HFF-Myc (cell line): ENCODE data around the gene KIN.

ENCODE experiments used
- DNase-seq: peaks from one replicate; pipeline ENCODE4 v3.0.0-alpha.2; 2011; ENCODE audit warnings: low read depth; ENCODE audit errors: extremely low read depth
- H3K4me3 ChIP-seq: replicated peaks from 2 replicates; pipeline ENCODE4 v1.5.1; 2011; ENCODE audit warnings: low read depth, mild to moderate bottlenecking, control low read depth, low read length
- TF ChIP-seq, protein P1 (sequence below): IDR thresholded peaks from 2 replicates; pipeline ENCODE4 v1.5.1; 2012; ENCODE audit warnings: mild to moderate bottlenecking, low read depth, low read length, control low read depth; ENCODE audit errors: missing control alignments

Gene KIN

DNA sequence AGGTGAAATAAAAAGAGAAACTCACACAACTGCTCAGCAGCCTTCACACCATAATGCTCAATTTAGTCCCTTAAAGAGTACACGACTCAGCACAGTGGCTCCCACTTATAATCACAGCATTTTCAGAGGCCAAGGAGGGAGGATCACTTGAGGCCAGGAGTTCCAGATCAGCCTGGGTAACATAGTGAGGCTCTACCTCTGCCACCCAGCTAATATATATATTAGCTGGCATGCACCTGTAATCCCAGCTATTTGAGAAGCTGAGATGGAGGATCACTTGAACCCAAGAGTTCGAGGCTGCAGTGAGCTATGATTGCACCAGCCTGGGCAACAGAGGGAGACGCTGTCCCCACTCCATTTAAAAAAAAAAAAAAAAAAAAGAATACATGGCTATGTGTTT lies 82.5 kb downstream of the KIN start:
- no peak for DNase-seq
- no peak overlapping the region for H3K4me3 ChIP-seq
- TF ChIP-seq, protein P1, sequence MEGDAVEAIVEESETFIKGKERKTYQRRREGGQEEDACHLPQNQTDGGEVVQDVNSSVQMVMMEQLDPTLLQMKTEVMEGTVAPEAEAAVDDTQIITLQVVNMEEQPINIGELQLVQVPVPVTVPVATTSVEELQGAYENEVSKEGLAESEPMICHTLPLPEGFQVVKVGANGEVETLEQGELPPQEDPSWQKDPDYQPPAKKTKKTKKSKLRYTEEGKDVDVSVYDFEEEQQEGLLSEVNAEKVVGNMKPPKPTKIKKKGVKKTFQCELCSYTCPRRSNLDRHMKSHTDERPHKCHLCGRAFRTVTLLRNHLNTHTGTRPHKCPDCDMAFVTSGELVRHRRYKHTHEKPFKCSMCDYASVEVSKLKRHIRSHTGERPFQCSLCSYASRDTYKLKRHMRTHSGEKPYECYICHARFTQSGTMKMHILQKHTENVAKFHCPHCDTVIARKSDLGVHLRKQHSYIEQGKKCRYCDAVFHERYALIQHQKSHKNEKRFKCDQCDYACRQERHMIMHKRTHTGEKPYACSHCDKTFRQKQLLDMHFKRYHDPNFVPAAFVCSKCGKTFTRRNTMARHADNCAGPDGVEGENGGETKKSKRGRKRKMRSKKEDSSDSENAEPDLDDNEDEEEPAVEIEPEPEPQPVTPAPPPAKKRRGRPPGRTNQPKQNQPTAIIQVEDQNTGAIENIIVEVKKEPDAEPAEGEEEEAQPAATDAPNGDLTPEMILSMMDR, result no peak

DNA sequence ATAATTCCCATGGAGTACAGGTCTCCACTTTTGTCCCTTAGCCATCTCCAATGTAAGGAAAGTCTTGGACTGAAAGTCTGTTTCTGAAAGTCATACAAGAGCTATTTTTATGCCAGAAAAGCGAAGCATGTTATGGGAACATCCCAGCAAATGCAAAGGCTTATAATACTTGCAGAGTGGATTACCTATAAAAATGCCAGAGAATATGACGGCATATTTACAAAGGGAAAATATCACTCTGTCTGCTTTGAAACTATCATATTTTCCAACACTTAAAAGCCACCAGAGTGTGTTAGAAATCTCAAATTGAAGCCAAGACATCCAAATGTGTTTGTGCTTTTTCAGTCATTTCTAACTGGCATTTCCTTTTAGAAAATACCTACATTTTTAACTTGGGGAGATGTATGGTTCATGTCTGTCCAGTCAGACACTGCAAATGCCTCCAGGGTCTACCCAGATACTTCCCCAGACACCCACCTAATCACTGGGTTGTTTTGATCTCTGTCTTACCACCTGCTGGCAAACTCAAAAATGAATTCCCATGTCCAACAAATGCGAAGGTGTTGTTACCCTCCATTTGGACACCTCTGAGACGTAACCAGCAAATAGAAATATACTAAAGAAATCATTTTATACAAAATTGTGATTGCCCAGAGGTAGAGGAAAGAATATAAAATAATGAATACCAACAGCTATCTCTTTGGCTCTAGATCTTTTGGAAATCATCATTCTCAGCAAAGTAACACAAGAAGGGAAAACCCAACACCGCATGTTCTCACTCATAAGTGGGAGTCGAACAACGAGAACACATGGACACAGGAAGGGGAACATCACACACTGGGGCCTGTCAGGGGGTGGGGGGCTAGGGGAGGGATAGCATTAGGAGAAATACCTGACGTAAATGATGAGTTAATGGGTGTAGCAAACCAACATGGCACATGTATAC lies 83.4 kb downstream of the KIN start:
- no peak overlapping the region for H3K4me3 ChIP-seq
- DNase-seq, result no peak
- TF ChIP-seq, protein P1, result no peak

DNA sequence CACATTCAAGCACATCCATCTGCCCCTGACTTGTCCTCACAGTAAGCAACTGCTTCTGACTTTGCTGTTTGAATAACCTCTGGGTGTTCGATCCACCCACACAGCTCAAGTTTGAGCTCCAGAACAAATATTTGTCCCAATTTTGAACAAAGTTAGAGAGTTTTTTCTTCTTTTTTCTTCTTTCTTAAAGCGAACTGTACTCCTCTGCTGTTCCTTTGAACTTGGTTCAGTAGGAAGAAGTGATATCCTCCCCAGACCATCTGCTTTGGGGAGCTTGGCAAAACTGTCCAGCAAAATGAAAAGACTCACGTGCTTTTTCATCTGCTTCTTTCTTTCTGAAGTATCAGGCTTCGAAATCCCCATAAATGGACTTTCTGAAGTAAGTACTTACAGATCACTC lies 84.7 kb downstream of the KIN start, which contains the start of gene ITIH2:
TSS of gene ITIH2 (plus strand) at position 177 of the 400 bp plus-strand sequence. CDS start at position 296, 119 bp downstream.
- H3K4me3 ChIP-seq, result no peak within 1 kb of the TSS
- TF ChIP-seq, protein P1, result no peak
- DNase-seq, result no peak

DNA sequence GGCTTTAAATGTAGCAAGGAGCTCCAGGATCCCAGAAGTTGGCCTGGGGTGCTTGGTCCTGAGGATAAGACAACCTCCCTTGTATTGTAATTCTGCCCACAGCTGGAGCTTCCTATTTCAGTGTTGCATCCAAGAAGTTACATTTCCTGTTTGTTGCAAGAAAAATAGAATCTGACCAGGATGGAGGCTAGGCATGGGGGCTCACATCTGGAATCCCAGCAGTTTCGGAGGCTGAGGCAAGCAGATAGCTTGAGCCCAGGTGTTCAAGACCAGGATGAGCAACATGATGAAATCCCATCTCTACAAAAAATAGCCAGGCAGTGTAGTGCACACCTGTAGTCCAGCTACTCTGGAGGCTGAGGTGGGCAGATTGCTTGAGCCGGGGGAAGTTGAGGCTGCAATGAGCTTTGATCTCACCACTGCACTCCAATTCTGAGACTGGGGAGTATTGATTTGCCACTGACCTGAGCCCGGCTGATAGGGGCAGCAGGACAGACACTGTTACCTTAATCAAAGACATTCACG lies 85.4 kb downstream of the KIN start:
- TF ChIP-seq, protein P1, result no peak
- DNase-seq, result no peak
- H3K4me3 ChIP-seq, result no peak overlapping the region

DNA sequence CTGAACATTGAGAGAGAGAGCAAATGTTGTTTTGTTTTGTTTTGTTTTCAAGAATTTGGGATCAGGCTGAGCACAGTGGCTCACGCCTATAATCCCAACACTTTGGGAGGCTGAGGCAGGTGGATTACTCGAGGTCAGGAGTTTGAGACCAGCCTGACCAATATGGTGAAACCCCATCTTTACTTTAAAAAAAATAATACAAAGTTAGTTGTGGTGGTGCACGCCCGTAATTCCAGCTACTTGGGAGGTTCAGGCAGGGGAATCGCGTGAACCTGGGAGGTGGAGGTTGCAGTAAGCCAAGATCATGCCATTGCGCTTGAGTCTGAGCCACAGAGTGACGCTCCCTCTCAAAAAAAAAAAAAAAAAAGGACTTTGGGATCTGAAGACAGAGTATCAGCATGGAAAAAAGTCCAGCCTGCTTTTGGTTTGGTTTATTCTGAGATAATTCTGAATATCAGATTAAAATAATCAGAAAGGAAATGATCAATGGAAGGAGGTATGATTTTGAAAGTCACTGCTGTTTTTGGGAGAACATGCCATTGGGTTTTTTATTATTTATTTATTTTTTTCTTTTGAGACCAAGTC lies 86.5 kb downstream of the KIN start:
- DNase-seq, result no peak
- no peak overlapping the region for H3K4me3 ChIP-seq
- TF ChIP-seq, protein P1, result no peak
